Stimulated activated CD8-positive, alpha-beta memory T cell treated with anti-CD3 and anti-CD28 coated beads, Interleukin-15, amount 100 ng/mL, for 1 hour (primary cell): ENCODE measurements around the gene C8G.

ENCODE experiments used
- DNase-seq: peaks from one replicate; pipeline ENCODE4 v3.0.0-alpha.2; 2020; ENCODE audit warnings: low read depth

Gene C8G

DNA sequence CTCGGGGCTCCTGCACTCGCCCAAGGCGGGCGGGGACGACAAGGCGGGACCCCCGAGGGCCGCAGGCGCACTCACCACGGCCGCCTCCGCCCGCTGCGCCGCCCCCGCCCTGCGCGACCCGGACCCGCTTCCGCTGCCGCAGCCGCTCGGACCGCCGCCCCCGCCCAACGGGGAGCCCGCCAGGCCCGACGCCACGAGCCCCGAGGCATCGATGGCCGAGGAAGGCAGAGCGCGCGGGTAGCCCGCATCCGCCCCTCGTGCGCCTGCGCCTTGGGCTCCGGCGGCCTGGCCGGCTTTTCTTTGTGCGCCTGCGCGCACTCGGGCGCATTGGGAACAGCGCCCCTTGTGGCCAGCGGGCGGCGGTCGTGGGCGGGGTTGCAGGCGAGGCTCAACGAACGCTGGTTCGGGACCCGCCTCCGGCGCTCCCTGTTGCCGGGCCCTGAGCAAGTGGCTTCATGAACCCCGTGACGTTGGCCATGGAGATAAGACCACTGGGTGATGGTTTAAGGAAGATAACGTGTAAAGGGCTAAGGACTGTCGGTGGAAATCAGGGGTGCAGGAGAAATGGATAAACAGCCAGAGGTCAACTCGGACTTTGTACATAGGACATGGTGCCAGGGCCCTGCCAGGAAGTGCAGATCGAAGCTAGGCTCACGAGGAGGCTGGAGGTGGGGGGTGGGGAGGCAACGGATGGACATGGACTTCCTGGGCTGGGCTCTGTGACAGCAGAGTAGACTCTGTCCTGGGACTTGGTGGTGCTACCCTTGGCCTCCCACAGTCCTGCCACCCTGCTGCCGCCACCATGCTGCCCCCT, at the start of gene C8G, which contains the start of gene FBXW5:
Gene C8G (plus strand): TSS at position 725 of the 814 bp plus-strand sequence. CDS start 78 bp downstream, at position 803.
Gene FBXW5 (minus strand): TSS at position 220 of the 814 bp plus-strand sequence. CDS start 655 bp downstream, outside the sequence.
- peak; percentile 83 for DNase-seq

DNA sequence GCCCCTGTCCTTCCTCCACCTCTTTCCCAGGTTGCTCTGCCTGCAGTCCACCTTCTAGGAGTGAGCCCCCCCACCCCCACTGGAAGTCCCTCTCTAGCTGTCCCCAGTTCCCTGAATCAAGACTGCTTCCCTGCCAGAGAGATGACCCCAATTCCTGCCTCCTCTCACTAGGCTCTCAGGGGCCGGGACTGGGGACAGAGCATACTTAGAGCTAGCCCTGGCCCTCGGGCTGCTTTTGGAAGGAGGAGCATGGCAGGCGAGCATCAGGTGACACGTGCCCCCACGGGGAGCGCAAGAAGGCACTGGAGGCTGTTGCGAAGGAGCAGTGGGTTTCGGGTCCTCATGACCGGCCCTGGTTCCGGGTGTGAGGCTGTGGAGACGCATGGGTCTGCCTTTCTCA, 49.0 kb upstream of the C8G start:
- DNase-seq: no peak

DNA sequence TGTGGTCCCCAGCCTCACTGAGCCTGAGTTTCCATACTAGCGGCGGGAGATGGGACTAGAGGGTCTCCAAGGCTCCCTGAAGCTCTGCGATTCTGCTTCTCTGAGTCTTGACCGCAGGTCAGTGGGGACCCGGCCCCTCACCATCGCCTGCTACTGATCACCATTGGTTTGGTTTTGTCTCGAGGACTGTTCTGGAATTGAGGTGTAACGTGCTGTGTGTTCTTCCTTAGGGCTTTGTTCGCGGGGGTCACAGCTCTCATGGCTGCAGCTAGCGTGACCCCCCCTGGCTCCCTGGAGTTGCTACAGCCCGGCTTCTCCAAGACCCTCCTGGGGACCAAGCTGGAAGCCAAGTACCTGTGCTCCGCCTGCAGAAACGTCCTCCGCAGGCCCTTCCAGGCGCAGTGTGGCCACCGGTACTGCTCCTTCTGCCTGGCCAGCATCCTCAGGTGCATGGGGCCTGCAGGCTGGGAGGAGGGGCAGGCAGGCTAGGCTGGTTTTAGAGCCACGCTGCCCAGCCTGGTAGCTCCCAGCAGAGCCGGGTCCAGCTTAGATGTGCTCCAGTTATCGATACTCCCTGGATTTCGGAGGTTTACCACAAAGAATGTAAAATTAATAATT, 46.5 kb upstream of the C8G start:
- DNase-seq: no peak

DNA sequence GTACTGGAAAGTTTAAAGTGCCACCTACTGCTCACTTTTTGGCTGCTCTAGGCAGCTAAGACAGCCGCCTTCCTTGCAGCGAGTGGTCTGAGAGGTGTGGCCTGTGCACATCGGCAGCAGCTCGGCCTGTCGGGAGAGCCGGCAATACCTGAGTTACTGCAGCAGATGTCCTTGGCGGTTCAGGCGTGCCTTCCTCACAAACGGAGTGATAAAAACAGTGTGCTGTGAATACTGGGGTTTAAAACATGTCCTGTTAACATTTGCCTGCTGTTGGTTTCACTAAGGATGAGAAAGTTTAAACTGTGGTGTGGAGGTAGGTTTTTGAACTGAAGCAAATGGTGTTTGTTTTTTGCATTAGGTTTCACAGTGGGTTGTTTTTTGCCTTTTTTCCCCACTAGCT, 45.8 kb upstream of the C8G start:
- no peak for DNase-seq

DNA sequence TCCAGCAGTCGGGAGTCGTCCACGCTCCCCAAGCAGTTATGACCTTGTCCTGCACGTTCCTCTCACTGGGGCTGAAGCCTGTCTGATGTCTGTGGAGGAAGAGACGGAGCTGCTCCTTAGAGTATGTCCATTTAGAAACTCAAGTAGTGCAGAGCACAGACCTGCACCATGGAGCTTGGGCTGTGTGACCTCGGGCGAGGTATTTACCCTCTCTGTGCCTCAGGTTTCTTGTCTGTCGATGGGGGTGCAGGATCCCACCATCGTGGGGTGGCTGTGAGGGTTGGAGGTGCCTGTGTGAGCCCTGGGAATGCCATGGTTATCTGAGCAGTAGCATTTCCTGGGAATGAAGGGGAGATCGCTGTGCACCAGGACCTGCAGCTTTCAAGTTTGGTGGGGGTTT, 44.5 kb upstream of the C8G start:
- no peak for DNase-seq

DNA sequence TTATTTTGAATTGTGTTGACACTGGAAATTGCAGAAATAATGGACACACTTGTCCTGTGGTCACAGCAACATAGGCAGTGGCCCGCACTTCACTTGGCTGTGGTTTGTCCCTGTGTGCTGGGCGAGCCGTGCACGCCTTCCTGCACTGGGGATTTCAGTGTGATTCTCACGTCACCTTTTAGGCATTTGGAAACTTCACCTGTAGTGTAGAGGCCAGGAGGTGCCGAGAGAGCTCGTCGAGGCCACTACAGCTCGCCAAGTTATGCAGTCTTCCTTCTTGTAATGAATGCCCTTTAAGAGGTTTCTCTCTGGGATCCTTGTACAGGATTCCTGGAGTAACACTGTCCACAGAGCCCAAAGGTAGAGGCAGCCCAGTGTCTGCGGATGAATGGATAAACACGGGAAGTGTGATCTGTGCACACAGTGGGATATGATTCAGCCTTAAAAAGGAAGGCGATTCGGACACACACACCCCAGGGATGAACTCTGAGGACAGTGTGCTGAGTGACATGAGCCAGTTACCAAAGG, 44.0 kb upstream of the C8G start:
- DNase-seq: no peak

DNA sequence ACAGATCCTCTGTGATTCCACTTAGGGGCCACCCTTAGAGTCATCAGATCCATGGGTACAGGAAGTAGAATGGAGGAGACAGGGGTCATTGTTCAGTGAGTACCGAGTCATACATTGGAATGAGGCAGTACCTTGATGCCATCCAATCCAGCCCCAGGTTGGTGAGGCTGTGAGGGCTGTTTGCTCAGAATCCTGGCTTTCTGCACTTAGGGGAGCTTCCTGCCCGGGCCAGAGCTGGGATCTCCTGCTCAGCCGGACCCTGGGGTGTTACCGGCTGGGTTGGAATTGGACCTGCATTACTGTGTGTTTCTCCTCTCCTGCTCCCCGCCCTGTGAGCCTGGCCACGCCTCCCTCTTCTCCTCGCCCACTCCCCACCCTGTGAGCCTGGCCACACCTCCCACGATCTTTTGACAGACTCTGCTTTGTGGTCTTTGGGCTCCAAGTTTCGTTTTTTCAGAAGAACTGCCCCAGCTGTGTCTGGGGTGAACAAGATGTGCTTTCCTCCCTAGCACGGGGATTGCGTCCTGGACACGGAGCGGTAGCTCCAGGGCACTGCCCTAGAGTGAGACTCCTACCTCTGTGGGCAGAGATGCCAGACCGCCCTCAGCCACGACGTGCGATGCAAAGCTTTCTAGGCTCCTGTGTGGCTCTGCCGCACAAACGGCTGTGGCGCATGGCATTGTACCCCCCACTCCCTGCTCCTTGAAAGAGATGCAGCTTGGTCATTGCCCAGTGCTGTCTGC, 43.4 kb upstream of the C8G start:
- peak; percentile 28 for DNase-seq

DNA sequence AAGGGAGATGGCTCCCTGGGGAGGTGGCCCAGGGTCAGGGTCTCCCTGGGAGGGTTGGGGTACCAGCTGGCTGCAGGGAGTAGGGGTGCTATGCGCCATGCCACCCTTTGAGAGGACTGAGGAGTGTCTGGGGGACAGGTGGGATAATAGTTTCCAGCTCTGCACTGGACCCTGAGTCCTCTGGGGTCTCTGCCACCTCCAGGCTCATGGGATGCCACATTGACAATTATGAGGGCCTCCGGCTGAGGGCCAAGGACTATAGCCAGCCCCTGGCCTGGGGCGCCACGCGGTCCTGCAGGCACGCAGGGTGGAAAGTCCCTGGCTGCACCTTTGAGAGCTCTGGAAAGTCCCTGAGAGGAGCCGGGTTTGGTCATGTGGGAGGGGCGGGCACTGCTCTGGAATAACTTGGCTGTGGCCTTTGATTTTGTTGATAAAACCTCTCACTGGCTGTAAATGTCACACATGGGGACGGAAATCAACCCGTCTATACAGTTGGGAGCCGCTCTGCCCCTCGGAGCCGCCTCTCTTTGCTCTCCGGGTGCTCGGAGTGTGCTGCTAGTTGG, 42.7 kb upstream of the C8G start:
- DNase-seq: peak; percentile 60

DNA sequence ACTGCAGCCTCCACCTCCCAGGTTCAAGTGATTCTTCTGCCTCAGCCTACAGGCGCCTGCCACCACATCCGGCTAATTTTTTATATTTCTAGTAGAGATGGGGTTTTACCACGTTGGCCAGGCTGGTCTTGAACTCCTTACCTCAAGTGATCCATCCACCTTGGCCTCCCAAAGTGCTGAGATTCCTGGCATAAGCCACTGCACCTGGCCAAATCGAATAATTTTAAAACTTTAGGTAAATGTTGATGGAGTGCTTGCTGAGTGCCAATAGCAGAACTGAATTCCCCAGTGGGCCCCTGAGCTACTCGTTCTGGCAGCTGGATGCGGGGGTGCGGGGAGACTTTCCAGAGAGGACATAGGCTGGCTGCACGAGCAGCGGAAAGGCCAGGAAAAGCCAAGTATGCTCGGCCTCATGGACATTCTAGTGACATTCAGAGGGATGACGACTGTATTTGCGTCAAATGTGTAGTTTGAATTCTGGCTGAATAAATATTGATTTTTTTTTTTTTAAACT, 41.9 kb upstream of the C8G start:
- DNase-seq: no peak

DNA sequence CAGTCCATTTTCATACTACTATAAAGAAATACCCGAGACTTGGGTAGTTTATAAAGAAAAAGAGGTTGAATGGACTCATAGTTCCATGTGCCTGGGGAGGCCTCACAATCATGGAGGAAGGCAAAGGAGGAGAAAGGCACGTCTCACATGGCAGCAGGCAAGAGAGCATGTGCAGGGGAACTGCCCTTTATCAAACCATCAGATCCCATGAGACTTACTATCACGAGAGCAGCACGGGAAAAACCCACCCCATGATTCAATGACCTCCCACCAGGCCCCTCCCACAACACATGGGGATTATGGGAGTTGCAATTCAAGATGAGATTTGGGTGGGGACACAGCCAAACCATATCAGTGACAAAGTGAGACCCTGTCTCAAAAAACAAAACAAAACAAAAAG, 38.8 kb upstream of the C8G start:
- no peak for DNase-seq

DNA sequence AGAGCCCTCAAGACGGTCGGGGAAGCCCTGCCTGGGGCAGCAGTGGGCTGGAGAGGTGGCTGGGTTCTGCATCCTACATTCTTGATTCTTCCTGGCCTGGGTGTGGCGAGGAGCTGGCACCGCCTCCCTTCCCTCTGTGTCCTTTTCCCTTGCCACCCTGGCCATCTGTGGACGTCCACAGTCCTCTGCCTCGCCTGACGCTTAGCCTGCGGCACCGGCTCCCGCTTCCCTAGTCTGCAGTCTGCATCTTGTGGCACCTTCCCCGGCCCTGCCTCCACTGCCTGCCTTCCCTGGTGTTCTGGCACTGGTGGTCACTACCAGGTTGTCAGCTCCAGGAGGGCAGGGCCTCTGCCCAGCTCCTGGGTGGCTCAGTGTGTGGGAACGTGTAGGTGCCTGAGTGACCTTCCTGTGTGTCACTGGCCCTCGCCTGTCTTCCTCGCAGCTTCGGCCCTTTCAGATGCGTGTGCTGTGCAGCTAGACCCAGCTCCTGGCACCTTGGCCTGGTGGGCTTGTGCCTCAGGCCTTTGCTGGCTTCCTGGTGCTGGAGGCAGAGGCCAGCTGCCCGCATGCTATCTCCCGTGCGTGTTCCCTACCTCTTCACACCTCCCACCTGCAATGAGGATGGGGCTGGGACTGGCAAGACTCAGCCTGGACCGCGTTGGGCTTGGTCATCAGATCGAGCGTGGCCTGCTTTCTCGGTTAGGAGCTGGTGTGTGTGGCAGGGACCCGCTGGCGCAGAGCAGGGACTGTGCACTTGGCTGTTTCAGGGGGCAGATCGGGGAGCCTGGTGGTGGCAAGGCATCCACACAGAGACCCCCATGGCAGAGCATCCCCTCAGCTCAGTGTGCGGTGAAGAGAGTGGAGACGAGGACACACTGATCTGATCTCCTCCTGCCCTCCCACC, 37.8 kb upstream of the C8G start:
- no peak for DNase-seq

DNA sequence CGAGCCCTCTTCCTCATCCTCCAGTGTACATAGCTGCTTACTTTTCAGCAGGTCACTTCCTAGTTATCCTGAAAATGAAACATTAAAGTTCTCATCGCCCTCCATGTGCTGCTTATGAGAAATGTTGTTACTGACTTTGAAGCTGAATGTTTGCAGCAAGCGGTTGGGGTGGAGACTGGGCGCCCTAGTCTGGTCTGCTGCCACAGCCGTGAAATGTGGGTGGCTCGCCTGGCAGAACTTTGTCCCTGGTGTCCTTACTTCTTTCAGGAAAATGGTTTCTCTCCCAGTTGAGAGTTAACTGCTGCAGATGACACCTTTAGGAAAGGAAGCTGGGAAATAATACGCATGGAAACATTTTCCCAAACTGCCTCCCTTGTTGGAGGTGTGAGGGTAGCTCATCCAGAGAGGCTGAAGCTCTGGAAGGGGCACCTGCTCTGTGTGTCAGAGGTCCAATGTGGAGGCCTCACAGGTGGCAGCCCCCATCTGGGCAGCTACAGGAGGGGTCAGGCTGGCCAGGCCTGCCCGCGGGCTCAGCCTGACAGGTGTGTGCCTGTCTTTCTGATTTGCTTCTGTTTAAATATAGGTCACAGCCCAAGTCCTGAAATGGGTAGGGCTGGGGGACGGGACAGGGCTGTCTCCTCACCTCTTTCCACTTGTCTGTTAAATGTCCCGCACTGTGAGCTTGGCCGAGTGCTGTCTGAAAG, 34.7 kb upstream of the C8G start:
- DNase-seq: no peak

DNA sequence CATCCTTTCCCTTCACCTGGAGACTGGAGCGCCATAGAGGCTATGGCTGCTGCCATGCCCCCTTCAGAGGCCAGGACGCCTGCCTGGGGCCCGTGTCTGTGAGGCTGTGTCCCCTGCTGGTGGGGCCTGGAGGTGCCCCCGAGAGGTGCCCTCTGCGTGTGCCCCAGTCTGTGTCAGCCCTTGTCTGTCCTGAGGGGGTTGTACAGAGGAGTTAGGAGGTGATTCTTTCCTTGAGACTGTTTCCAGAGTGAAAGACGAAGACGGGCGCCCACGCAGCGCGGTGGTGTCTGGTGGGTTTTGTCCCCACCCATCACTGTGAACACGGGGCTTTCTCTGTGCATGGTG, 34.2 kb upstream of the C8G start:
- DNase-seq: no peak

DNA sequence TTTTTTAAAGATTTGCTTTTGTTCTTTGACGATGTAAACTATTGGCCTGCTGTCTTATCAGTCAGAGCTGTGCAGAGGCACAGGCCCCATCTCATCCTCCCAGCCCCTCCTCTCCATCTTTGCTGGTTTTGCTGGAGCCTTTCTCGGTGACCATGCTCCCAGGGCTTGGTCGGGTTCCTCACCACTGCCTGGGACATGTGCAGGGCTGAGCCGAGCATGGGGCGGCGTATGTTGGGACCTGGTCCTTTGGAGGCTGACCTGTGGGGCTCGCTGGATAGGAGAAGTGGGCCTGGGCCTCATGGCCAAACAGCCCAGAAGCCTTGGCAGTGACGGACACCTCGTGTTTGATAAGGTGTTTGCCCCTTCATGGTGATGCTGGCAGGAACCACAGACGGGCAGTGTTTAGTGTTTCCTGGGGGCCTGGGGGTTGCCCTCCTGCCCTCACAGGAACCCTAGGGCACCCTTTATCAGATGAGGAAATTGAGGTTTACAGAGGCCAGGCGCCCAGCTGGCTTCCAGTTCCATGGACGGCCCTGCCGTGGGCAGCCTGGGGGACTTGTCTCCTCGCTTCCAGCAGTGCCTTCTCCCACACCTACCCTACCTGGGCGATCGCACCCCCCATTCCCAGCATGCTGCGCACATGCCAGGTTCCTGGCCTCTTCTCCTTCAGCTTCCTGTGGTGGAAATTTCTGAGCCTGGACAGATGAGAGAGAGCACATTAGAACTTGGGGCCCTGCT, 31.2 kb upstream of the C8G start:
- no peak for DNase-seq

DNA sequence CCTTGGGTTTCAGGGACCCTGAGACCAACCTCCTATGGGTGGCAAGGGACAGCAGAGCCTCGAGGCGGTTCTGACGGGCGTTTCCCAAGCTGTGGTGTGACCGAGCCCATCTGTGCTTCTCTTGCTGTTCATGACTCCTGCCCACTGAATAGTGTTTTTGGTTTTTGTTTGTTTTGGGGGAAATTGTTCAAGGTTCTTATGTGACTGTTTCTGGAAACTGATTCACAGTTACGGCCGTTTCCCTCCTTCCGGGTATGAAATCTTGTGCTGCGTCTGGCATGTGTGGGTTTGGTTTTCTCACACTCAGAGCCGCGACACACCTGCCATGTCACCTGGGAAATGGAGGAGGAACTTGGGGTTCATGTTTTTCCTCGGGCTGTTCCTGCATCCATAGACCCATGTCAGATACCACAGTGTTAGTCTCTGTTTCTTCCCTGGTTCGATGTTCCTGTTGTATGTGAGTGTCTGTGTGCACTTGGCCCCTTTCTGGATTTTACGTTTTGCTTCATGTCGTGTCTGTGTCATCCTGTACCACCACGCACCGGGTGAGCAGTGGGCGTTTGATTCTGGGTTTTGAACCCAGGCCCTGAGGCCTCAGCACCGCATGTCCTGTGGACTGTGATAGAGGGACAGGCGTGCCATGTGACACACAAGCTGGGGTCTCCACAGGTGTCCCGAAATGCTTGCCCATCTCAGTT, 29.3 kb upstream of the C8G start:
- no peak for DNase-seq

DNA sequence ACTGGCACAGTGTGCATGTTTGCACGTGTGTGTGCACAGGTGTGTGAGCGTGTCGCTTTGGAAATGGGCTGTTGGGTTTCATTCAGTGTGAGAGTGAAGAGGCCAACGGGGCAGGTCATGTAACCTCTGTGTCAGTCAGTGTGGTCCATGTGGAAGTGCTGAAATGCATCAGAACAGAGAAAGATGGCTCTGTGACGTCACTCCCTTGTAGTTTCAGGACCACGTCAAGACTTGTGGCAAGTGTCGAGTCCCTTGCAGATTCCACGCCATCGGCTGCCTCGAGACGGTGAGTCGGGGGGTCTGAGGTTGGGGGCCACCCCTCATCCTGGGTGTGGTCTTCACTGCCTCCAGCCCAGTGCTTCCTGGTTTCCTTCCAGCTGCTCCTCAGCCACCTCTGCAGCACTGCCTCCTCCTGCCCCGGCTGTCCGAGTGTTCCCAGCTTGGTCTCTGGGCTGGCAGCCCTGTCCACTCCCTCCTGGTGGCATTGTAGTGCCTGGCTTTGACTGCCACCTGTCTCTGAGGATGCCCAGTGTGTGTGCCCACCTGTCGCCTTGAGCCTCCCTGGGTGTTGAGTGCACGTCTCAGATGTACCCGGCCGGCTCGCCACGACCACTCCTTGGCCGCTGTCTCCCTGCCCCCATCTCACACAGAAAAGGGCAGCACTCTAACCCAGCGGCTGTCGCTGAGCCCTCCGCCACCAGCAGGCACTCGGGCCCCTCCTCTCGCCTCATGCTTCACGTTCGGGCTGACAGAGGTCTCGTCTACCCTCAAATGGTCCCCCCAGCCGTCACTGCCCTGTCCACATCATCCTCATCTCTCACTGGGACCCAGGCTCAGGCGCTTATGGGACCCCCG, 28.5 kb upstream of the C8G start:
- no peak for DNase-seq

DNA sequence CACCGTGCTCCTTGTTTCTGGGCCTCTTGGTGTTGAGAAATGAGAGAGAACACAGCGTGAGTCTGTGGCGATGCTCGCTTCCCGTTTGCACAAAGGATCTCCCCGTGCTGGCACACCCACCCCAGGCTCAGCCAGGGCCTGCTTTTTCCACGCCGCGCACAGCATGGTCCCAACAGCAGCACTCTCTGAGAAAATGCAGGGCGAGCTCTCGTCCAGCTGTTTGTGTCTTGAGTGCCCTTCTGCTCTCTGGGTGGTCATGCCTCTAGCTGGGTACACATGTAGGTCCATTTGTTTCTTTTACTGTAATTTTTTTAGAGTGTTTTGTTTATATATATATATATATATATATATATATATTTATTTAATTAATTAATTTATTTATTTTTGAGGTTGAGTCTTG, 27.1 kb upstream of the C8G start:
- no peak for DNase-seq

DNA sequence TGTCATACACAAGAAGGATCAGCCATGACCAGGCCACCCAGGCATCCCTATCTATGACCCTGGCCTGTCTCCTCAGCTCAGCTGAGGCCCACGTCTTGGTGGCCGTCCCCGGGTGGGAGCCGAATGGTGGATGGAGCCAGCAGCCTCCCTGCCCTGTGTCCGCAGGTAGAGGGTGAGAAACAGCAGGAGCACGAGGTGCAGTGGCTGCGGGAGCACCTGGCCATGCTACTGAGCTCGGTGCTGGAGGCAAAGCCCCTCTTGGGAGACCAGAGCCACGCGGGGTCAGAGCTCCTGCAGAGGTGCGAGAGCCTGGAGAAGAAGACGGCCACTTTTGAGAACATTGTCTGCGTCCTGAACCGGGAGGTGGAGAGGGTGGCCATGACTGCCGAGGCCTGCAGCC, 25.0 kb upstream of the C8G start:
- no peak for DNase-seq
